ENCODE data around the gene M1AP. TPM values are rescaled to one million over a fixed set of nuclear protein-coding genes. Genes with fewer than 3 reads are reported as not detected.

M1AP gene
- total and polyA plus RNA-seq, 2 of the 4 experiments (the other 2 are of a cell fraction) = 0.03 TPM; not detected in 1

- no peak overlapping the region for H3K23ac ChIP-seq (ENCODE audit: low read depth, low read length)
- CTCF ChIA-PET = no interaction called here
Observed at GRCh38 chr2:74538881-74539339, 109.2 kb downstream of the M1AP start.

More at GRCh38 chr2:74538881-74539339, 109.2 kb downstream of the M1AP start:
- no peak for DNase-seq
- Histone ChIP-seq H4K8ac (ENCODE audit: low read depth in 2 of 2, low read length in 2 of 2) (no peak overlapping the region), H2BK5ac (ENCODE audit: low read depth, low read length, poor library complexity, severe bottlenecking) (no peak overlapping the region), H2AK5ac (ENCODE audit: low read depth, low read length) (no peak overlapping the region), H3K9ac (ENCODE audit: low read depth, low read length) (no peak overlapping the region), H3K4me2 (ENCODE audit: low read depth, low read length) (no peak overlapping the region), H3K9me1 (ENCODE audit: insufficient read depth, low read length) (no peaks in the 10 kb centered on the region), H3K4me1 (ENCODE audit: control insufficient read depth, insufficient read depth, low read length) (no peaks in the 10 kb centered on the region), H3K56ac (ENCODE audit: extremely low read depth, insufficient read depth, low read length) (no peak overlapping the region), H2BK20ac (ENCODE audit: low read depth, low read length) (no peak overlapping the region), H3K36me3 (ENCODE audit: control insufficient read depth, insufficient read depth, low read length) (peaks cover 19% of the 10 kb centered on the region), H4K91ac (ENCODE audit: insufficient read depth, low read depth, low read length) (no peak overlapping the region), H4K20me1 (ENCODE audit: insufficient read depth, low read length) (no peaks in the 10 kb centered on the region), H3K14ac (replicated peaks; ENCODE audit: low read depth, low read length) (no peak overlapping the region), H3K27ac (ENCODE audit: insufficient read depth, low read length) (no peak overlapping the region), H3K4me3 (ENCODE audit: insufficient read depth, low read depth, low read length) (no peak overlapping the region), H2BK120ac (ENCODE audit: low read depth, low read length) (no peak overlapping the region), H3K4ac (ENCODE audit: low read depth, low read length) (no peak overlapping the region), H3K18ac (ENCODE audit: low read depth, low read length) (no peak overlapping the region), H3K9me3 (ENCODE audit: control insufficient read depth, insufficient read depth, low read length) (no peaks in the 10 kb centered on the region), H3K27me3 (ENCODE audit: control insufficient read depth, insufficient read depth, low read length) (no peaks in the 10 kb centered on the region), H2AK9ac (replicated peaks; ENCODE audit: low read depth, low read length, poor library complexity) (no peak overlapping the region), H2AFZ (replicated peaks; ENCODE audit: low read length, poor library complexity) (no peak overlapping the region), H4K5ac (ENCODE audit: low read depth, low read length) (no peak overlapping the region), H3K79me1 (ENCODE audit: low read depth in 1 of 2, low read length in 2 of 2) (no peaks in the 10 kb centered on the region), H2BK15ac (ENCODE audit: low read depth, low read length) (no peak overlapping the region)
- 96% methylated on average over 4 of the region's 7 CpGs; no CpG with 5 or more reads in 1 of the 2 experiments for WGBS, 2 experiments (ENCODE audit: extremely low coverage in 2 of 2, insufficient read length in 1 of 2)
- dilution Hi-C loops (cut with HindIII; ENCODE audit: low sequenced_read_pairs, unreplicated experiment) = no loop called here
- no peak for ATAC-seq (ENCODE audit: low read depth)
- intact Hi-C loops (cut with micrococcal nuclease) = no loop called here
- in situ Hi-C loops (cut with MboI; ENCODE audit: low sequenced_read_pairs) = no loop called here
- TF ChIP-seq CEBPB (IDR thresholded peaks at IDR 0.05; ENCODE audit: low read depth, low read length) (peak; percentile 83), FOS (IDR thresholded peaks at IDR 0.05; ENCODE audit: low read depth, low read length) (no peak)
- BruUV-seq (replicated peaks) = no TSS peak
- POLR2A ChIA-PET (ENCODE audit: unreplicated experiment) = no interaction called here
